Measurements from ENCODE around the gene RNLS. TPM values are rescaled to one million over a fixed set of nuclear protein-coding genes. Genes with fewer than 3 reads are reported as not detected.

The RNLS gene
- total and polyA plus RNA-seq, 2 donors from 2014 or later: 19.5 to 21.1 TPM

DNA sequence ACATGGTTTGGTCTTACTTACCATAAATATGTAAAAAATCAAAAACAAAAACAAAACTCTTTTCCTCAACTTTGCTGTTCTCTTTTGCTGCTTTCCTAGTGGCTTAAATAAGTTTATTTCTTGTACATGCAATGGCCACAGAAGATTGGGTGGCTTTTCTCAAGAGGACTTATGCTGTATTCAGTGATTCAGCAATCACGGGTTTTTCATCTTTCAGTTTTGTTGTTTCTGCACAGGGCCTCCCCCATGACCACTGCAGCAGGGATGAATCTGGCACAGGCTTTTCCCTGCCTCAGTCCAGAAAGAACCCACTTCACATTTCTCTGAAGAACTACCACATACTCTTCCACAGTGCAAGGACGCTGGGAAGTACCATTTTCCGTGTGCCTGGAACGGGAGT, 355.0 kb downstream of the RNLS start:
- intact Hi-C loops (cut with DNase I): no loop called here
- no peak overlapping the region for H3K9ac ChIP-seq (ENCODE audit: low read length in 3 of 3)
- no peak overlapping the region for H3K4me3 ChIP-seq (ENCODE audit: low read length in 3 of 3)

DNA sequence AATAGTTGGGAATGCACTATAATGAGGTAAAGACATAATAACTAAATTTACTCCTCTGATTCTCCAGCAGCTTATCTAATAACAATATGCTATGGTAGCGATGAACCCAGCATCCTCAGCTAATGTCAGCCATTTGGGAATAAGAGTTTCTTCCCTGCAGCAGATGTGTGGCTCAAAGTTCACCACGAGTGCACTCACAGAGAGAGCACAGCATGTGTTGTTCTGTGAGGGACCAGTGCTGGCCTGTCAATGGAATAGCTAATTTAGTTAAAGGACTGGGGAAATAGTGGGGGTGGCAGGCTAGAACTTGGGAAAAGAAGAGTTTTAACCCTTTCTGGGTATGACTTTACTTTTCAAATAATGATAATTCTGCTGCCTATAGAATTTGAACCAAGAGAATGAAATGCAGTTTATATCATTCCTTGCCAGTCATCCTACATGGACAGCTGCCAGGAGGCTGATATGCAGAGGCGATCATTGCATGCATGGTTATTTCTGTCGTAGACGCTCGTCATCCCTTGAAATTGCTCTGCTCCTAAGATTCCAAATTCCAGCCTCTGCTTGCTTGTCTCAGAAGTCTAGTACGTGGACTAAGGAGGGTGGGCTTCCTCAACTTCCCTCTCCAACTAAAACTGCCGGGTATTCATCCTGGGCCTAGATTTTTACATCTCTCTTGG, 355.6 kb downstream of the RNLS start:
- intact Hi-C loops (cut with DNase I): no loop called here
- Histone ChIP-seq H3K9ac (ENCODE audit: low read length in 3 of 3) (no peak overlapping the region), H3K4me1 (ENCODE audit: control insufficient read depth in 2 of 3, insufficient read depth in 2 of 3, low read depth in 1 of 3, low read length in 3 of 3) (peaks cover 0 to 3% (median 0%) of the 10 kb centered on the region in 3 donors), H3K4me3 (ENCODE audit: low read length in 3 of 3) (no peak overlapping the region), H3K27me3 (ENCODE audit: control insufficient read depth, insufficient read depth, low read length) (no peaks in the 10 kb centered on the region), H3K27ac (ENCODE audit: low read depth in 2 of 2, low read length in 2 of 2) (no peak overlapping the region), H3K36me3 (ENCODE audit: control insufficient read depth in 2 of 3, insufficient read depth in 3 of 3, low read length in 3 of 3) (no peaks in the 10 kb centered on the region), H3K9me3 (ENCODE audit: control insufficient read depth in 2 of 3, insufficient read depth in 1 of 3, low read length in 3 of 3) (peaks cover 0 to 3% (median 0%) of the 10 kb centered on the region in 3 donors)
- TF ChIP-seq, protein P1, sequence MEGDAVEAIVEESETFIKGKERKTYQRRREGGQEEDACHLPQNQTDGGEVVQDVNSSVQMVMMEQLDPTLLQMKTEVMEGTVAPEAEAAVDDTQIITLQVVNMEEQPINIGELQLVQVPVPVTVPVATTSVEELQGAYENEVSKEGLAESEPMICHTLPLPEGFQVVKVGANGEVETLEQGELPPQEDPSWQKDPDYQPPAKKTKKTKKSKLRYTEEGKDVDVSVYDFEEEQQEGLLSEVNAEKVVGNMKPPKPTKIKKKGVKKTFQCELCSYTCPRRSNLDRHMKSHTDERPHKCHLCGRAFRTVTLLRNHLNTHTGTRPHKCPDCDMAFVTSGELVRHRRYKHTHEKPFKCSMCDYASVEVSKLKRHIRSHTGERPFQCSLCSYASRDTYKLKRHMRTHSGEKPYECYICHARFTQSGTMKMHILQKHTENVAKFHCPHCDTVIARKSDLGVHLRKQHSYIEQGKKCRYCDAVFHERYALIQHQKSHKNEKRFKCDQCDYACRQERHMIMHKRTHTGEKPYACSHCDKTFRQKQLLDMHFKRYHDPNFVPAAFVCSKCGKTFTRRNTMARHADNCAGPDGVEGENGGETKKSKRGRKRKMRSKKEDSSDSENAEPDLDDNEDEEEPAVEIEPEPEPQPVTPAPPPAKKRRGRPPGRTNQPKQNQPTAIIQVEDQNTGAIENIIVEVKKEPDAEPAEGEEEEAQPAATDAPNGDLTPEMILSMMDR (IDR thresholded peaks at IDR 0.05; ENCODE audit: borderline replicate concordance, extremely low read depth, insufficient read depth): no peak
- DNase-seq (peak in 1 of 5 donors; percentile 64), FAIRE-seq (no peak)

More for the DNA sequence above, 355.0 kb downstream of the RNLS start:
- DNase-seq (no peak), FAIRE-seq (no peak)
- TF ChIP-seq, protein P1 (IDR thresholded peaks at IDR 0.05; ENCODE audit: borderline replicate concordance, extremely low read depth, insufficient read depth): no peak
- Histone ChIP-seq H3K27me3 (ENCODE audit: control insufficient read depth, insufficient read depth, low read length) (no peaks in the 10 kb centered on the region), H3K27ac (ENCODE audit: low read depth in 2 of 2, low read length in 2 of 2) (no peak overlapping the region), H3K4me1 (ENCODE audit: control insufficient read depth in 2 of 3, insufficient read depth in 2 of 3, low read depth in 1 of 3, low read length in 3 of 3) (peaks cover 0 to 3% (median 0%) of the 10 kb centered on the region in 3 donors), H3K9me3 (ENCODE audit: control insufficient read depth in 2 of 3, insufficient read depth in 1 of 3, low read length in 3 of 3) (peaks cover 0 to 3% (median 0%) of the 10 kb centered on the region in 3 donors), H3K36me3 (ENCODE audit: control insufficient read depth in 2 of 3, insufficient read depth in 3 of 3, low read length in 3 of 3) (no peaks in the 10 kb centered on the region)

DNA sequence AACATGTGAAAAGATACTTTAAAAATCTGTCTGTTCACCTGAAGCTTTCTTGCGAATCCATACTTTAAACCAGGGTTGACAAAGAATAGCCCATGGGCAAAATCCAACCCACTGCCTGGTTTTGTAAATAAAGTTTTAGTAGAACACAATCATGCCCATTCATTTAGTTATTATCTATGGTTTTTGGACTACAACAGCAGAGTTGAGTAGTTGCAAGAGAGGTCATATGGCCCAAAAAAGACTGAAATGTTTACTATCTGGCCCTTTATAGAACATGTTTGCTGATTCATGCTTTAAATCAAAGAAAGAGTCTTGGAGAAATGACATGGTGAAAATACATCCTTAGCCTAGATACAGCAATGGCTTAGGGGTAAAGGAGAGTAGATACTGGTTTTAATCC, 356.2 kb downstream of the RNLS start:
- Histone ChIP-seq H3K36me3 (ENCODE audit: control insufficient read depth in 2 of 3, insufficient read depth in 3 of 3, low read length in 3 of 3) (no peaks in the 10 kb centered on the region), H3K9me3 (ENCODE audit: control insufficient read depth in 2 of 3, insufficient read depth in 1 of 3, low read length in 3 of 3) (peaks cover 0 to 3% (median 0%) of the 10 kb centered on the region in 3 donors), H3K9ac (ENCODE audit: low read length in 3 of 3) (no peak overlapping the region), H3K4me1 (ENCODE audit: control insufficient read depth in 2 of 3, insufficient read depth in 2 of 3, low read depth in 1 of 3, low read length in 3 of 3) (peaks cover 0 to 3% (median 0%) of the 10 kb centered on the region in 3 donors), H3K4me3 (ENCODE audit: low read length in 3 of 3) (no peak overlapping the region), H3K27ac (ENCODE audit: low read depth in 2 of 2, low read length in 2 of 2) (no peak overlapping the region), H3K27me3 (ENCODE audit: control insufficient read depth, insufficient read depth, low read length) (no peaks in the 10 kb centered on the region)
- TF ChIP-seq, protein P1 (IDR thresholded peaks at IDR 0.05; ENCODE audit: borderline replicate concordance, extremely low read depth, insufficient read depth): no peak
- intact Hi-C loops (cut with DNase I): no loop called here
- no peak for FAIRE-seq
- no peak for DNase-seq
